IMR-90 (cell line): ENCODE measurements around the gene FANCF. TPM values are rescaled to one million over a fixed set of nuclear protein-coding genes. Genes with fewer than 3 reads are reported as not detected.

Source experiments
- ATAC-seq: fragments of 200-7000 bp; cut with Tn5 transposase; 2 replicates; pipeline ENCODE4 v1.9.1; 2020; ENCODE audit warnings: low read depth, mild to moderate bottlenecking, moderate library complexity
- BruUV-seq: library from RNA; stranded (reverse); fragments of 400-500 nt; replicated peaks from 2 replicates; lab custom pipeline; 2021; lab: Mats Ljungman, UMichigan
- CTCF ChIA-PET: fragments of 300-600 bp; formaldehyde crosslinking; extraction: SDS; loops from one replicate; lab custom pipeline; 2021; ENCODE audit warnings: antibody characterized with exemption; lab: Yijun Ruan, JAX
- POLR2A ChIA-PET: fragments of 300-600 bp; sonication (Branson Sonifier 250); formaldehyde crosslinking; loops from one replicate; lab custom pipeline; 2022; ENCODE audit warnings: antibody characterized with exemption; ENCODE audit not compliant: unreplicated experiment; lab: Charles Lee
- DNase-seq: peaks from one replicate; pipeline ENCODE4 v3.0.0; 2013
- H2AFZ ChIP-seq: replicated peaks from 2 replicates; pipeline ENCODE3; 2013; ENCODE audit warnings: low read length, mild to moderate bottlenecking; ENCODE audit not compliant: poor library complexity
- H2AK5ac ChIP-seq: 2 replicates; pipeline ENCODE4 v1.6.1; 2013; ENCODE audit warnings: low read depth, low read length, inconsistent platforms
- H2AK9ac ChIP-seq: replicated peaks from 2 replicates; pipeline ENCODE3; 2013; ENCODE audit warnings: mild to moderate bottlenecking, low read depth, low read length, moderate library complexity; ENCODE audit not compliant: poor library complexity
- H2BK120ac ChIP-seq: 2 replicates; pipeline ENCODE4 v1.6.1; 2013; ENCODE audit warnings: low read depth, low read length, inconsistent platforms
- H2BK15ac ChIP-seq: 3 replicates; pipeline ENCODE4 v1.6.1; 2013; ENCODE audit warnings: low read depth, low read length, inconsistent platforms
- H2BK20ac ChIP-seq: 2 replicates; pipeline ENCODE4 v1.6.1; 2013; ENCODE audit warnings: low read depth, mild to moderate bottlenecking, inconsistent platforms, low read length, moderate library complexity
- H2BK5ac ChIP-seq: 2 replicates; pipeline ENCODE4 v1.6.1; 2013; ENCODE audit warnings: mild to moderate bottlenecking, low read depth, low read length, inconsistent platforms; ENCODE audit not compliant: poor library complexity, severe bottlenecking
- H3K14ac ChIP-seq: replicated peaks from 2 replicates; pipeline ENCODE4 v1.6.1; 2013; ENCODE audit warnings: low read depth, low read length, inconsistent platforms
- H3K18ac ChIP-seq: 2 replicates; pipeline ENCODE4 v1.6.1; 2013; ENCODE audit warnings: low read depth, low read length, control low read depth
- H3K23ac ChIP-seq: 2 replicates; pipeline ENCODE4 v1.6.1; 2013; ENCODE audit warnings: low read depth, low read length, inconsistent platforms
- H3K27ac ChIP-seq: 2 replicates; pipeline ENCODE4 v1.5.1; 2013; ENCODE audit warnings: mild to moderate bottlenecking, control low read depth, low read length; ENCODE audit not compliant: insufficient read depth
- H3K27me3 ChIP-seq: 2 replicates; pipeline ENCODE4 v1.6.1; 2013; ENCODE audit warnings: low read length; ENCODE audit not compliant: control insufficient read depth, insufficient read depth
- H3K36me3 ChIP-seq: 2 replicates; pipeline ENCODE4 v1.6.1; 2013; ENCODE audit warnings: low read length, mixed read lengths; ENCODE audit not compliant: control insufficient read depth, insufficient read depth
- H3K4ac ChIP-seq: 2 replicates; pipeline ENCODE4 v1.6.1; 2013; ENCODE audit warnings: low read depth, low read length, inconsistent platforms
- H3K4me1 ChIP-seq: 2 replicates; pipeline ENCODE4 v1.6.1; 2013; ENCODE audit warnings: low read length, mixed read lengths; ENCODE audit not compliant: control insufficient read depth, insufficient read depth
- H3K4me2 ChIP-seq: 2 replicates; pipeline ENCODE4 v1.6.1; 2013; ENCODE audit warnings: low read depth, mild to moderate bottlenecking, control low read depth, low read length, moderate library complexity
- H3K4me3 ChIP-seq: 2 replicates; pipeline ENCODE4 v1.5.1; 2013; ENCODE audit warnings: low read depth, mild to moderate bottlenecking, control low read depth, low read length, moderate library complexity; ENCODE audit not compliant: insufficient read depth
- H3K56ac ChIP-seq: 2 replicates; pipeline ENCODE4 v1.6.1; 2013; ENCODE audit warnings: low read length, inconsistent platforms; ENCODE audit not compliant: insufficient read depth; ENCODE audit errors: extremely low read depth
- H3K79me1 ChIP-seq, 2 experiments: 2 replicates each; pipeline ENCODE4 v1.6.1; 2013; ENCODE audit warnings: low read length in 2 of 2, inconsistent platforms in 1 of 2, low read depth in 1 of 2
- H3K9ac ChIP-seq: 2 replicates; pipeline ENCODE4 v1.6.1; 2013; ENCODE audit warnings: low read depth, low read length, control low read depth
- H3K9me1 ChIP-seq: 2 replicates; pipeline ENCODE4 v1.6.1; 2013; ENCODE audit warnings: low read length, inconsistent platforms; ENCODE audit not compliant: insufficient read depth
- H3K9me3 ChIP-seq: 2 replicates; pipeline ENCODE4 v1.6.1; 2013; ENCODE audit warnings: low read length; ENCODE audit not compliant: control insufficient read depth, insufficient read depth
- H4K20me1 ChIP-seq: 2 replicates; pipeline ENCODE4 v1.6.1; 2013; ENCODE audit warnings: low read length, inconsistent platforms; ENCODE audit not compliant: insufficient read depth
- H4K5ac ChIP-seq: 2 replicates; pipeline ENCODE4 v1.6.1; 2013; ENCODE audit warnings: mild to moderate bottlenecking, low read depth, low read length, control low read depth
- H4K8ac ChIP-seq, 2 experiments: 2 replicates each; pipeline ENCODE4 v1.6.1; 2013; ENCODE audit warnings: low read depth in 2 of 2, low read length in 2 of 2, control low read depth in 1 of 2, inconsistent platforms in 1 of 2
- H4K91ac ChIP-seq: 2 replicates; pipeline ENCODE4 v1.6.1; 2013; ENCODE audit warnings: low read depth, low read length, inconsistent platforms; ENCODE audit not compliant: insufficient read depth
- BHLHE40 ChIP-seq: fragments of 150-350 bp; IDR thresholded peaks from 2 replicates; pipeline ENCODE4 v1.6.1; 2016; ENCODE audit warnings: mild to moderate bottlenecking, low read depth, low read length
- CEBPB ChIP-seq: IDR thresholded peaks from 2 replicates; pipeline ENCODE4 v1.6.1; 2012; ENCODE audit warnings: low read depth, low read length, improper control_type of control experiment
- CHD1 ChIP-seq: IDR thresholded peaks from 2 replicates; pipeline ENCODE4 v1.6.1; 2012; ENCODE audit warnings: low read depth, low read length, improper control_type of control experiment
- MAZ ChIP-seq: IDR thresholded peaks from 2 replicates; pipeline ENCODE4 v1.6.1; 2012; ENCODE audit warnings: low read depth, mild to moderate bottlenecking, low read length, improper control_type of control experiment, moderate library complexity, borderline replicate concordance
- MXI1 ChIP-seq: IDR thresholded peaks from 2 replicates; pipeline ENCODE4 v1.6.1; 2012; ENCODE audit warnings: low read depth, mild to moderate bottlenecking, low read length, moderate library complexity, borderline replicate concordance
- NFE2L2 ChIP-seq: fragments of 150-350 bp; IDR thresholded peaks from 2 replicates; pipeline ENCODE4 v1.6.1; 2016; ENCODE audit warnings: low read depth, mild to moderate bottlenecking, low read length
- RAD21 ChIP-seq: IDR thresholded peaks from 2 replicates; pipeline ENCODE4 v1.6.1; 2012; ENCODE audit warnings: low read length, improper control_type of control experiment
- RCOR1 ChIP-seq: IDR thresholded peaks from 2 replicates; pipeline ENCODE4 v1.6.1; 2012; ENCODE audit warnings: mild to moderate bottlenecking, low read length, improper control_type of control experiment; ENCODE audit not compliant: insufficient replicate concordance
- RFX5 ChIP-seq: IDR thresholded peaks from 2 replicates; pipeline ENCODE4 v1.8.0; 2012; ENCODE audit warnings: low read depth, mild to moderate bottlenecking, low read length, moderate library complexity
- SMC3 ChIP-seq: fragments of 150-350 bp; IDR thresholded peaks from 2 replicates; pipeline ENCODE4 v1.6.1; 2016; ENCODE audit warnings: low read depth, mild to moderate bottlenecking, antibody characterized with exemption, low read length, moderate library complexity
- dilution Hi-C: fragments of 300-500 bp; cut with HindIII; formaldehyde crosslinking; loops from one replicate; pipeline ENCODE4 v1.14.3; 2018; ENCODE audit warnings: low sequenced_read_pairs; ENCODE audit not compliant: unreplicated experiment
- in situ Hi-C: fragments of 300-500 bp; cut with MboI; formaldehyde crosslinking; loops from 3 replicates; pipeline ENCODE4 v1.14.3; 2019; ENCODE audit warnings: low sequenced_read_pairs, inconsistent platforms, mixed read lengths
- intact Hi-C: fragments of 100-400 bp; cut with micrococcal nuclease; formaldehyde crosslinking; loops from 2 replicates; pipeline ENCODE4 v1.10.0; 2022
- polyA plus RNA-seq, 3 experiments: library from polyadenylated mRNA; depleted of rRNA; stranded (reverse); fragments of >200 nt; gene quantifications; 2 replicates each; pipeline ENCODE4 v1.2.3, GENCODE V29; 2012; ENCODE audit warnings: low replicate concordance in 1 of 3
- total RNA-seq: library from RNA; depleted of rRNA; stranded (reverse); fragments of >200 nt; gene quantifications from 2 replicates; pipeline ENCODE4 v1.2.3, GENCODE V29; 2012
- TF ChIP-seq, protein P1 (sequence below): fragments of 150-350 bp; IDR thresholded peaks from 2 replicates; pipeline ENCODE4 v1.6.1; 2017; ENCODE audit warnings: mild to moderate bottlenecking, antibody characterized with exemption, low read length, low read depth

FANCF gene
- total and polyA plus RNA-seq, 2 of the 4 experiments (the other 2 are of a cell fraction) = 3.3 to 5.6 TPM

DNA sequence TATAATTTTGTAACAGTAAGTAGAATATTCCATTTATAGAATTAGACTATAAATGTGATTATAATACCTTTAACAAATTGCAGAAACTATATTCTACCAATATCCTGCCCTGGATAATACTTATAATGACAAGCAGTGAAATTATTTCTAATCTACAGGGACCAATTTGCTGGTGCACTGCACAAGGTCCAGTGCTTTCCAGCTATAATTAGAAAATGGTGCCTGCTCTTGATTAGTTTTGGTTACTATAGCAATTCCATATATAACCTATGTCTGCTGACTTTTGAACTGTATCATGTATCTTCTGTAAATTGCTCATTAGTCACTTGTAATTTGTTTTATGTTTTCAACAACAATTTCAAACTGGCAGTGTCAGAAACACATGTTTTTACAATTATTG lies 23.1 kb downstream of the FANCF start:
- H3K36me3 ChIP-seq = no peaks in the 10 kb centered on the region
- H3K9me3 ChIP-seq = no peaks in the 10 kb centered on the region
- no peak overlapping the region for H2AFZ ChIP-seq
- no peak overlapping the region for H2BK15ac ChIP-seq
- H3K4me1 ChIP-seq = no peaks in the 10 kb centered on the region
- no peak for TF ChIP-seq CEBPB
- no peak for TF ChIP-seq CHD1
- no peak for TF ChIP-seq MXI1
- TF ChIP-seq NFE2L2 = no peak
- no peak for TF ChIP-seq RFX5
- TF ChIP-seq BHLHE40 = no peak
- TF ChIP-seq, protein P1, sequence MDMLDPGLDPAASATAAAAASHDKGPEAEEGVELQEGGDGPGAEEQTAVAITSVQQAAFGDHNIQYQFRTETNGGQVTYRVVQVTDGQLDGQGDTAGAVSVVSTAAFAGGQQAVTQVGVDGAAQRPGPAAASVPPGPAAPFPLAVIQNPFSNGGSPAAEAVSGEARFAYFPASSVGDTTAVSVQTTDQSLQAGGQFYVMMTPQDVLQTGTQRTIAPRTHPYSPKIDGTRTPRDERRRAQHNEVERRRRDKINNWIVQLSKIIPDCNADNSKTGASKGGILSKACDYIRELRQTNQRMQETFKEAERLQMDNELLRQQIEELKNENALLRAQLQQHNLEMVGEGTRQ = no peak
- no peak for TF ChIP-seq RAD21
- no peak for TF ChIP-seq RCOR1
- TF ChIP-seq SMC3 = no peak
- no peak for TF ChIP-seq MAZ
- no peak for DNase-seq
- no peak for ATAC-seq
- H3K4me3 ChIP-seq = no peak overlapping the region
- intact Hi-C loops (no loop called here), dilution Hi-C loops (no loop called here), in situ Hi-C loops (no loop called here)
- no peak overlapping the region for H4K5ac ChIP-seq
- H3K9me1 ChIP-seq = no peaks in the 10 kb centered on the region
- H4K8ac ChIP-seq = no peak overlapping the region
- no peaks in the 10 kb centered on the region for H3K79me1 ChIP-seq
- POLR2A ChIA-PET = no interaction called here
- CTCF ChIA-PET = no interaction called here
- no peak overlapping the region for H3K23ac ChIP-seq
- no peak overlapping the region for H2BK20ac ChIP-seq
- H4K20me1 ChIP-seq = no peaks in the 10 kb centered on the region
- no peaks in the 10 kb centered on the region for H3K27me3 ChIP-seq
- H2BK120ac ChIP-seq = no peak overlapping the region
- H3K14ac ChIP-seq = no peak overlapping the region
- no peak overlapping the region for H4K91ac ChIP-seq
- H2AK9ac ChIP-seq = no peak overlapping the region
- no peak overlapping the region for H3K27ac ChIP-seq
- H3K9ac ChIP-seq = no peak overlapping the region
- no peak overlapping the region for H3K18ac ChIP-seq
- no TSS peak for BruUV-seq
- H2AK5ac ChIP-seq = no peak overlapping the region
- H2BK5ac ChIP-seq = no peak overlapping the region
- no peak overlapping the region for H3K4ac ChIP-seq
- no peak overlapping the region for H3K56ac ChIP-seq
- no peak overlapping the region for H3K4me2 ChIP-seq
